HEK293 (cell line): ENCODE data around the gene NAGPA.
A peak's percentile ranks its signal among the peaks of the same experiment; 100 is the strongest.

Experiments used
- CTCF ChIA-PET: fragments of 350-600 bp; formaldehyde crosslinking; extraction: SDS; loops from one replicate; lab custom pipeline; 2021; ENCODE audit warnings: antibody characterized with exemption; lab: Yijun Ruan, JAX
- POLR2A ChIA-PET: fragments of 300-600 bp; formaldehyde crosslinking; extraction: SDS; loops from one replicate; lab custom pipeline; 2020; ENCODE audit warnings: antibody characterized with exemption, inconsistent platforms; lab: Yijun Ruan, JAX
- H3K27ac ChIP-seq: fragments of 200-500 bp; sonication (Bioruptor generic); 2 replicates; pipeline ENCODE4 v1.5.1; 2014; ENCODE audit warnings: low read depth, low read length, control low read depth, inconsistent platforms; ENCODE audit errors: extremely low read depth
- H3K36me3 ChIP-seq, 2 experiments: fragments of 200-500 bp in 1 of 2; sonication (Bioruptor generic) in 1 of 2; 1 replicate in 1 of 2; 2 replicates in 1 of 2; pipeline ENCODE4 v1.5.1; 2014 to 2017; ENCODE audit warnings: inconsistent platforms in 2 of 2, low read length in 2 of 2; ENCODE audit not compliant: control insufficient read depth in 2 of 2, insufficient read depth in 1 of 2
- H3K4me1 ChIP-seq: fragments of 200-500 bp; sonication (Bioruptor generic); 2 replicates; pipeline ENCODE4 v1.5.1; 2014; ENCODE audit warnings: mild to moderate bottlenecking, low read length, inconsistent platforms; ENCODE audit not compliant: control insufficient read depth, insufficient read depth
- H3K4me3 ChIP-seq: 2 replicates; pipeline ENCODE4 v1.5.1; 2011; ENCODE audit warnings: low read depth, mild to moderate bottlenecking, control low read depth, low read length, moderate library complexity
- H3K9me3 ChIP-seq: fragments of 200-500 bp; sonication (Bioruptor generic); 2 replicates; pipeline ENCODE4 v1.5.1; 2014; ENCODE audit warnings: low read depth, low read length, inconsistent platforms; ENCODE audit not compliant: control insufficient read depth, insufficient read depth
- GLI4 ChIP-seq: fragments of 450-650 bp; formaldehyde crosslinking; IDR thresholded peaks from 2 replicates; pipeline ENCODE4 v1.5.1; 2016; ENCODE audit warnings: missing biosample characterization, missing genetic modification characterization
- HOXA7 ChIP-seq: sonication (generic); formaldehyde crosslinking; IDR thresholded peaks from 2 replicates; pipeline ENCODE4 v1.8.1; 2022; ENCODE audit warnings: missing genetic modification reagents, borderline replicate concordance
- KLF10 ChIP-seq: fragments of 450-650 bp; IDR thresholded peaks from 2 replicates; pipeline ENCODE4 v1.5.1; 2018; ENCODE audit warnings: missing biosample characterization, mild to moderate bottlenecking, missing genetic modification characterization
- ZFHX2 ChIP-seq: fragments of 450-650 bp; formaldehyde crosslinking; conservative IDR thresholded peaks from 2 replicates; pipeline ENCODE4 v1.5.1; 2016; ENCODE audit warnings: missing biosample characterization, missing genetic modification characterization
- ZNF10 ChIP-seq: fragments of 450-650 bp; formaldehyde crosslinking; IDR thresholded peaks from 2 replicates; pipeline ENCODE4 v1.5.1; 2017; ENCODE audit warnings: missing biosample characterization, missing genetic modification characterization
- ZNF132 ChIP-seq: fragments of 450-650 bp; formaldehyde crosslinking; IDR thresholded peaks from 2 replicates; pipeline ENCODE4 v1.5.1; 2017; ENCODE audit warnings: missing biosample characterization, missing genetic modification characterization, borderline replicate concordance
- ZNF140 ChIP-seq: fragments of 450-650 bp; formaldehyde crosslinking; IDR thresholded peaks from 2 replicates; pipeline ENCODE4 v1.5.1; 2016; ENCODE audit warnings: missing biosample characterization, missing genetic modification characterization
- ZNF169 ChIP-seq: fragments of 450-650 bp; formaldehyde crosslinking; IDR thresholded peaks from 2 replicates; pipeline ENCODE4 v1.5.1; 2016; ENCODE audit warnings: missing biosample characterization, missing genetic modification characterization
- ZNF202 ChIP-seq: fragments of 450-650 bp; formaldehyde crosslinking; IDR thresholded peaks from 2 replicates; pipeline ENCODE4 v1.5.1; 2016; ENCODE audit warnings: missing biosample characterization, missing genetic modification characterization, borderline replicate concordance
- ZNF341 ChIP-seq: fragments of 450-650 bp; formaldehyde crosslinking; IDR thresholded peaks from 2 replicates; pipeline ENCODE4; 2016; ENCODE audit warnings: low read depth, missing biosample characterization, missing genetic modification characterization
- ZNF530 ChIP-seq: fragments of 450-650 bp; formaldehyde crosslinking; IDR thresholded peaks from 2 replicates; pipeline ENCODE4 v1.5.1; 2016; ENCODE audit warnings: low read depth, missing biosample characterization, missing genetic modification characterization
- ZNF561 ChIP-seq: fragments of 450-650 bp; IDR thresholded peaks from 2 replicates; pipeline ENCODE4 v1.5.1; 2018; ENCODE audit warnings: missing biosample characterization, missing genetic modification characterization, borderline replicate concordance
- ZNF585B ChIP-seq: fragments of 450-650 bp; formaldehyde crosslinking; IDR thresholded peaks from 2 replicates; pipeline ENCODE4 v1.5.1; 2016; ENCODE audit warnings: missing biosample characterization, missing genetic modification characterization
- ZNF654 ChIP-seq: fragments of 450-650 bp; formaldehyde crosslinking; IDR thresholded peaks from 2 replicates; pipeline ENCODE4 v1.5.1; 2016; ENCODE audit warnings: low read depth, missing biosample characterization, missing genetic modification characterization
- ZNF677 ChIP-seq: fragments of 450-650 bp; IDR thresholded peaks from 2 replicates; pipeline ENCODE4 v1.5.0; 2018; ENCODE audit warnings: missing biosample characterization, mild to moderate bottlenecking, missing genetic modification characterization, moderate library complexity
- ZNF747 ChIP-seq: fragments of 450-650 bp; formaldehyde crosslinking; IDR thresholded peaks from 2 replicates; pipeline ENCODE4 v1.5.1; 2016; ENCODE audit warnings: missing biosample characterization, missing genetic modification characterization
- ZNF837 ChIP-seq: fragments of 450-650 bp; formaldehyde crosslinking; IDR thresholded peaks from 2 replicates; pipeline ENCODE4 v1.5.1; 2016; ENCODE audit warnings: missing biosample characterization, missing genetic modification characterization
- TF ChIP-seq, protein P1 (sequence below): fragments of 450-650 bp; IDR thresholded peaks from 2 replicates; pipeline ENCODE4 v1.5.1; 2018; ENCODE audit warnings: missing biosample characterization, missing genetic modification characterization
- TF ChIP-seq, protein P2 (sequence below): fragments of 450-650 bp; formaldehyde crosslinking; IDR thresholded peaks from 2 replicates; pipeline ENCODE4 v1.5.1; 2016; ENCODE audit warnings: missing biosample characterization, missing genetic modification characterization
- TF ChIP-seq, protein P3 (sequence below): fragments of 450-650 bp; formaldehyde crosslinking; IDR thresholded peaks from 2 replicates; pipeline ENCODE4 v1.5.0; 2017; ENCODE audit warnings: missing biosample characterization, missing genetic modification characterization, borderline replicate concordance
- TF ChIP-seq, protein P4 (sequence below): fragments of 450-650 bp; formaldehyde crosslinking; IDR thresholded peaks from 2 replicates; pipeline ENCODE4 v1.5.1; 2016; ENCODE audit warnings: missing biosample characterization, missing genetic modification characterization
- TF ChIP-seq, protein P5 (sequence below): IDR thresholded peaks from 2 replicates; pipeline ENCODE4 v1.6.1; 2011; ENCODE audit warnings: mild to moderate bottlenecking, low read depth, low read length, borderline replicate concordance
- TF ChIP-seq, protein P6 (sequence below): fragments of 450-650 bp; formaldehyde crosslinking; IDR thresholded peaks from 2 replicates; pipeline ENCODE4 v1.5.1; 2017; ENCODE audit warnings: missing biosample characterization, missing genetic modification characterization
- TF ChIP-seq, protein P7 (sequence below): fragments of 450-650 bp; formaldehyde crosslinking; IDR thresholded peaks from 2 replicates; pipeline ENCODE4 v1.5.1; 2016; ENCODE audit warnings: missing biosample characterization, missing genetic modification characterization

The NAGPA gene

DNA sequence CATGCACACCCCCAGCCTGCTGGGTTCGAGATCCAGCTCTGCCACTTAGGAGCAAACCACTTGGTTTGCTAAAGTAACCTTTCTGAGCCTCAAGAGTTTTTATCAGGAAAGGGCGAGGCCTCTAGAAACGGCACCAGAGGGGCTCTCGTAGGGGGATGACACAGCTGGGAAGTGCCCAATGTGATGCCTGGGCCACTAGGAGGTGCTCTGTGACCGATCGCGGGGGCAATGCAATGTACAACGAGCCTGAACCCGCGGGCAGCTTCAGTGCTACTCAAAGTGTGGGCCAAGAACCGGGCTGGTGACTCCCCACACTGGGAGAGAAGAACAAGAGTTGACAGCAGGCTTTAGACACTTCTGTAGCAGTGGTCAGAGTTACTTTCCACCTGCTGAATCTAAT lies 22.6 kb upstream of the NAGPA start:
- ChIA-PET CTCF (interaction anchor here (0.6 to 3.2 kb wide), 13 partner anchors 9 to 539 kb away, joined by 3 to 12 read pairs (median 5); partner anchors contain the start of genes EEF2KMT and NAGPA), POLR2A (interaction anchor here (0.7 kb wide), 1 partner anchor 254 kb away, joined by 3 read pairs; the partner anchor contains the start of gene ROGDI)
- Histone ChIP-seq H3K36me3 (no peaks in the 10 kb centered on the region), H3K4me1 (no peaks in the 10 kb centered on the region), H3K9me3 (no peaks in the 10 kb centered on the region), H3K4me3 (no peak overlapping the region), H3K27ac (no peak overlapping the region)
- TF ChIP-seq, protein P1, sequence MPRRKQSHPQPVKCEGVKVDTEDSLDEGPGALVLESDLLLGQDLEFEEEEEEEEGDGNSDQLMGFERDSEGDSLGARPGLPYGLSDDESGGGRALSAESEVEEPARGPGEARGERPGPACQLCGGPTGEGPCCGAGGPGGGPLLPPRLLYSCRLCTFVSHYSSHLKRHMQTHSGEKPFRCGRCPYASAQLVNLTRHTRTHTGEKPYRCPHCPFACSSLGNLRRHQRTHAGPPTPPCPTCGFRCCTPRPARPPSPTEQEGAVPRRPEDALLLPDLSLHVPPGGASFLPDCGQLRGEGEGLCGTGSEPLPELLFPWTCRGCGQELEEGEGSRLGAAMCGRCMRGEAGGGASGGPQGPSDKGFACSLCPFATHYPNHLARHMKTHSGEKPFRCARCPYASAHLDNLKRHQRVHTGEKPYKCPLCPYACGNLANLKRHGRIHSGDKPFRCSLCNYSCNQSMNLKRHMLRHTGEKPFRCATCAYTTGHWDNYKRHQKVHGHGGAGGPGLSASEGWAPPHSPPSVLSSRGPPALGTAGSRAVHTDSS (tag by site-specific recombination), result no peak
- TF ChIP-seq ZNF837 (tag by site-specific recombination) (no peak), ZNF132 (tag by site-specific recombination) (no peak), ZNF530 (no peak), GLI4 (tag by site-specific recombination) (no peak), ZFHX2 (tag by site-specific recombination) (no peak), HOXA7 (CRISPR knock-in tag) (no peak), ZNF654 (peak; percentile 72), ZNF10 (tag by site-specific recombination) (no peak), KLF10 (tag by site-specific recombination) (no peak), ZNF747 (tag by site-specific recombination) (no peak), ZNF585B (tag by site-specific recombination) (no peak), ZNF561 (tag by site-specific recombination) (0 out of 2 replicates have a peak, but pooled peaks have one; percentile 38), ZNF341 (tag by site-specific recombination) (0 out of 2 replicates have a peak, but pooled peaks have one; percentile 21), ZNF202 (tag by site-specific recombination) (no peak), ZNF169 (tag by site-specific recombination) (no peak), ZNF677 (tag by site-specific recombination) (no peak), ZNF140 (no peak)
- TF ChIP-seq, protein P2, sequence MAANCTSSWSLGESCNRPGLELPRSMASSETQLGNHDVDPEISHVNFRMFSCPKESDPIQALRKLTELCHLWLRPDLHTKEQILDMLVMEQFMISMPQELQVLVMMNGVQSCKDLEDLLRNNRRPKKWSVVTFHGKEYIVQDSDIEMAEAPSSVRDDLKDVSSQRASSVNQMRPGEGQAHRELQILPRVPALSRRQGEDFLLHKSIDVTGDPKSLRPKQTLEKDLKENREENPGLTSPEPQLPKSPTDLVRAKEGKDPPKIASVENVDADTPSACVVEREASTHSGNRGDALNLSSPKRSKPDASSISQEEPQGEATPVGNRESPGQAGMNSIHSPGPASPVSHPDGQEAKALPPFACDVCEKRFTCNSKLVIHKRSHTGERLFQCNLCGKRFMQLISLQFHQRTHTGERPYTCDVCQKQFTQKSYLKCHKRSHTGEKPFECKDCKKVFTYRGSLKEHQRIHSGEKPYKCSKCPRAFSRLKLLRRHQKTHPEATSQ, result no peak
- TF ChIP-seq, protein P3, sequence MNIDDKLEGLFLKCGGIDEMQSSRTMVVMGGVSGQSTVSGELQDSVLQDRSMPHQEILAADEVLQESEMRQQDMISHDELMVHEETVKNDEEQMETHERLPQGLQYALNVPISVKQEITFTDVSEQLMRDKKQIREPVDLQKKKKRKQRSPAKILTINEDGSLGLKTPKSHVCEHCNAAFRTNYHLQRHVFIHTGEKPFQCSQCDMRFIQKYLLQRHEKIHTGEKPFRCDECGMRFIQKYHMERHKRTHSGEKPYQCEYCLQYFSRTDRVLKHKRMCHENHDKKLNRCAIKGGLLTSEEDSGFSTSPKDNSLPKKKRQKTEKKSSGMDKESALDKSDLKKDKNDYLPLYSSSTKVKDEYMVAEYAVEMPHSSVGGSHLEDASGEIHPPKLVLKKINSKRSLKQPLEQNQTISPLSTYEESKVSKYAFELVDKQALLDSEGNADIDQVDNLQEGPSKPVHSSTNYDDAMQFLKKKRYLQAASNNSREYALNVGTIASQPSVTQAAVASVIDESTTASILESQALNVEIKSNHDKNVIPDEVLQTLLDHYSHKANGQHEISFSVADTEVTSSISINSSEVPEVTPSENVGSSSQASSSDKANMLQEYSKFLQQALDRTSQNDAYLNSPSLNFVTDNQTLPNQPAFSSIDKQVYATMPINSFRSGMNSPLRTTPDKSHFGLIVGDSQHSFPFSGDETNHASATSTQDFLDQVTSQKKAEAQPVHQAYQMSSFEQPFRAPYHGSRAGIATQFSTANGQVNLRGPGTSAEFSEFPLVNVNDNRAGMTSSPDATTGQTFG (tag by site-specific recombination), result no peak
- TF ChIP-seq, protein P4, sequence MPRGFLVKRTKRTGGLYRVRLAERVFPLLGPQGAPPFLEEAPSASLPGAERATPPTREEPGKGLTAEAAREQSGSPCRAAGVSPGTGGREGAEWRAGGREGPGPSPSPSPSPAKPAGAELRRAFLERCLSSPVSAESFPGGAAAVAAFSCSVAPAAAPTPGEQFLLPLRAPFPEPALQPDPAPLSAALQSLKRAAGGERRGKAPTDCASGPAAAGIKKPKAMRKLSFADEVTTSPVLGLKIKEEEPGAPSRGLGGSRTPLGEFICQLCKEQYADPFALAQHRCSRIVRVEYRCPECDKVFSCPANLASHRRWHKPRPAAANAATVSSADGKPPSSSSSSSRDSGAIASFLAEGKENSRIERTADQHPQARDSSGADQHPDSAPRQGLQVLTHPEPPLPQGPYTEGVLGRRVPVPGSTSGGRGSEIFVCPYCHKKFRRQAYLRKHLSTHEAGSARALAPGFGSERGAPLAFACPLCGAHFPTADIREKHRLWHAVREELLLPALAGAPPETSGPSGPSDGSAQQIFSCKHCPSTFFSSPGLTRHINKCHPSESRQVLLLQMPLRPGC (tag by site-specific recombination), result no peak
- TF ChIP-seq, protein P5, sequence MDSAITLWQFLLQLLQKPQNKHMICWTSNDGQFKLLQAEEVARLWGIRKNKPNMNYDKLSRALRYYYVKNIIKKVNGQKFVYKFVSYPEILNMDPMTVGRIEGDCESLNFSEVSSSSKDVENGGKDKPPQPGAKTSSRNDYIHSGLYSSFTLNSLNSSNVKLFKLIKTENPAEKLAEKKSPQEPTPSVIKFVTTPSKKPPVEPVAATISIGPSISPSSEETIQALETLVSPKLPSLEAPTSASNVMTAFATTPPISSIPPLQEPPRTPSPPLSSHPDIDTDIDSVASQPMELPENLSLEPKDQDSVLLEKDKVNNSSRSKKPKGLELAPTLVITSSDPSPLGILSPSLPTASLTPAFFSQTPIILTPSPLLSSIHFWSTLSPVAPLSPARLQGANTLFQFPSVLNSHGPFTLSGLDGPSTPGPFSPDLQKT, result no peak
- TF ChIP-seq, protein P6, sequence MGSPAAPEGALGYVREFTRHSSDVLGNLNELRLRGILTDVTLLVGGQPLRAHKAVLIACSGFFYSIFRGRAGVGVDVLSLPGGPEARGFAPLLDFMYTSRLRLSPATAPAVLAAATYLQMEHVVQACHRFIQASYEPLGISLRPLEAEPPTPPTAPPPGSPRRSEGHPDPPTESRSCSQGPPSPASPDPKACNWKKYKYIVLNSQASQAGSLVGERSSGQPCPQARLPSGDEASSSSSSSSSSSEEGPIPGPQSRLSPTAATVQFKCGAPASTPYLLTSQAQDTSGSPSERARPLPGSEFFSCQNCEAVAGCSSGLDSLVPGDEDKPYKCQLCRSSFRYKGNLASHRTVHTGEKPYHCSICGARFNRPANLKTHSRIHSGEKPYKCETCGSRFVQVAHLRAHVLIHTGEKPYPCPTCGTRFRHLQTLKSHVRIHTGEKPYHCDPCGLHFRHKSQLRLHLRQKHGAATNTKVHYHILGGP (tag by site-specific recombination), result no peak
- TF ChIP-seq, protein P7, sequence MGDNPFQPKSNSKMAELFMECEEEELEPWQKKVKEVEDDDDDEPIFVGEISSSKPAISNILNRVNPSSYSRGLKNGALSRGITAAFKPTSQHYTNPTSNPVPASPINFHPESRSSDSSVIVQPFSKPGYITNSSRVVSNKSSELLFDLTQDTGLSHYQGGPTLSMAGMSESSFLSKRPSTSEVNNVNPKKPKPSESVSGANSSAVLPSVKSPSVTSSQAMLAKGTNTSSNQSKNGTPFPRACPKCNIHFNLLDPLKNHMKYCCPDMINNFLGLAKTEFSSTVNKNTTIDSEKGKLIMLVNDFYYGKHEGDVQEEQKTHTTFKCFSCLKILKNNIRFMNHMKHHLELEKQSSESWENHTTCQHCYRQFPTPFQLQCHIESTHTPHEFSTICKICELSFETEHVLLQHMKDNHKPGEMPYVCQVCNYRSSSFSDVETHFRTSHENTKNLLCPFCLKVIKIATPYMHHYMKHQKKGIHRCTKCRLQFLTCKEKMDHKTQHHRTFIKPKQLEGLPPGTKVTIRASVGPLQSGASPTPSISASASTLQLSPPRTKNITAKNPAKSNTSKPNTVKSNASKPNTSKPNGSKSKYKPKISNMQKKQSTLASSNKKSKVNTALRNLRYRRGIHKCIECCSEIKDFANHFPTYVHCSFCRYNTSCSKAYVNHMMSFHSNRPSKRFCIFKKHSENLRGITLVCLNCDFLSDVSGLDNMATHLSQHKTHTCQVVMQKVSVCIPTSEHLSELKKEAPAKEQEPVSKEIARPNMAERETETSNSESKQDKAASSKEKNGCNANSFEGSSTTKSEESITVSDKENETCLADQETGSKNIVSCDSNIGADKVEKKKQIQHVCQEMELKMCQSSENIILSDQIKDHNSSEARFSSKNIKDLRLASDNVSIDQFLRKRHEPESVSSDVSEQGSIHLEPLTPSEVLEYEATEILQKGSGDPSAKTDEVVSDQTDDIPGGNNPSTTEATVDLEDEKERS (tag by site-specific recombination), result no peak
